PC-3 (cell line): ENCODE results near the gene VIM. TPM values are rescaled to one million over a fixed set of nuclear protein-coding genes. Genes with fewer than 3 reads are reported as not detected.

Source experiments
- ATAC-seq: fragments of 200-7000 bp; cut with Tn5 transposase; 2 replicates; pipeline ENCODE4 v1.9.1; 2020; ENCODE audit warnings: mild to moderate bottlenecking, moderate library complexity
- BruUV-seq: library from RNA; stranded (reverse); fragments of 400-500 nt; replicated peaks from 2 replicates; lab custom pipeline; 2021; lab: Mats Ljungman, UMichigan
- CTCF ChIA-PET: fragments of 300-600 bp; sonication (Branson Sonifier 250); formaldehyde crosslinking; loops from one replicate; lab custom pipeline; 2022; ENCODE audit warnings: antibody characterized with exemption; lab: Charles Lee
- POLR2A ChIA-PET: fragments of 300-600 bp; sonication (Branson Sonifier 250); formaldehyde crosslinking; loops from one replicate; lab custom pipeline; 2022; ENCODE audit warnings: antibody characterized with exemption; ENCODE audit not compliant: unreplicated experiment; lab: Charles Lee
- DNase-seq: peaks from one replicate; pipeline ENCODE4 v3.0.0-alpha.2; 2015
- H2AFZ ChIP-seq: fragments of 300-600 bp; sonication (generic); 2 replicates; pipeline ENCODE4 v1.6.0; 2016; ENCODE audit warnings: antibody characterized with exemption, low read length
- H3F3A ChIP-seq: fragments of 300-600 bp; sonication (generic); one replicate; pipeline ENCODE4 v1.6.0; 2017; ENCODE audit warnings: antibody characterized with exemption, low read length, control low read depth, mild to moderate bottlenecking; ENCODE audit not compliant: unreplicated experiment
- H3K27ac ChIP-seq: fragments of 300-600 bp; sonication (generic); 2 replicates; pipeline ENCODE4 v1.5.1; 2016; ENCODE audit warnings: mild to moderate bottlenecking, low read length
- H3K27me3 ChIP-seq: fragments of 300-600 bp; sonication (generic); 2 replicates; pipeline ENCODE4 v1.6.1; 2016; ENCODE audit warnings: low read length, mixed read lengths
- H3K36me3 ChIP-seq: fragments of 300-600 bp; sonication (generic); 2 replicates; pipeline ENCODE4 v1.6.1; 2016; ENCODE audit warnings: low read depth, mixed run types, low read length, mixed read lengths
- H3K4me1 ChIP-seq: fragments of 300-600 bp; sonication (generic); 2 replicates; pipeline ENCODE4 v1.5.1; 2016; ENCODE audit warnings: low read length; ENCODE audit not compliant: insufficient read depth
- H3K4me2 ChIP-seq: fragments of 300-600 bp; sonication (generic); 2 replicates; pipeline ENCODE4 v1.6.0; 2016; ENCODE audit warnings: low read length
- H3K4me3 ChIP-seq: fragments of 300-600 bp; sonication (generic); 2 replicates; pipeline ENCODE4 v1.5.1; 2016; ENCODE audit warnings: mild to moderate bottlenecking, low read length, mixed read lengths
- H3K79me2 ChIP-seq: fragments of 300-600 bp; sonication (generic); 2 replicates; pipeline ENCODE4 v1.6.1; 2017; ENCODE audit warnings: low read length, mixed read lengths
- H3K9ac ChIP-seq: fragments of 300-600 bp; sonication (generic); 2 replicates; pipeline ENCODE4 v1.6.0; 2016; ENCODE audit warnings: mild to moderate bottlenecking, low read length
- H3K9me2 ChIP-seq: fragments of 300-600 bp; sonication (generic); replicated peaks from 2 replicates; pipeline ENCODE4 v1.6.1; 2016; ENCODE audit warnings: mixed run types, low read length, mixed read lengths
- H3K9me3 ChIP-seq: fragments of 300-600 bp; sonication (generic); 2 replicates; pipeline ENCODE4 v1.6.1; 2016; ENCODE audit warnings: low read length, mixed read lengths
- H4K20me1 ChIP-seq: fragments of 300-600 bp; sonication (generic); 2 replicates; pipeline ENCODE4 v1.6.1; 2016; ENCODE audit warnings: low read length, mixed read lengths
- EZH2 ChIP-seq: fragments of 300-600 bp; sonication (generic); IDR thresholded peaks from one replicate; pipeline ENCODE4 v1.6.1; 2017; ENCODE audit warnings: antibody characterized with exemption, mild to moderate bottlenecking, low read length; ENCODE audit not compliant: unreplicated experiment
- EZH2phosphoT487 ChIP-seq: fragments of 300-600 bp; sonication (generic); IDR thresholded peaks from 2 replicates; pipeline ENCODE4 v1.6.1; 2018; ENCODE audit warnings: mild to moderate bottlenecking, antibody characterized with exemption, low read length, borderline replicate concordance
- intact Hi-C: fragments of 100-400 bp; cut with micrococcal nuclease; formaldehyde crosslinking; loops from 2 replicates; pipeline ENCODE4 v1.9.0; 2023
- total RNA-seq: library from RNA; depleted of rRNA; stranded (reverse); fragments of >200 nt; gene quantifications from 2 replicates; pipeline ENCODE4 v1.2.3, GENCODE V29; 2014
- TF ChIP-seq, protein P1 (sequence below): fragments of 300-600 bp; sonication (generic); conservative IDR thresholded peaks from 2 replicates; pipeline ENCODE4 v1.5.1; 2017; ENCODE audit warnings: antibody characterized with exemption, low read depth, mild to moderate bottlenecking, low read length

The VIM gene
- total RNA-seq, 1 experiment from 2014 or later, result 469 TPM

- POLR2A ChIA-PET, result no interaction called here
- intact Hi-C loops, result no loop called here
- no peaks in the 10 kb centered on the region for H3K9me2 ChIP-seq
- no peaks in the 10 kb centered on the region for H3K27me3 ChIP-seq
- CTCF ChIA-PET, result no interaction called here
- TF ChIP-seq EZH2 (no peak), EZH2phosphoT487 (no peak)
- TF ChIP-seq, protein P1, sequence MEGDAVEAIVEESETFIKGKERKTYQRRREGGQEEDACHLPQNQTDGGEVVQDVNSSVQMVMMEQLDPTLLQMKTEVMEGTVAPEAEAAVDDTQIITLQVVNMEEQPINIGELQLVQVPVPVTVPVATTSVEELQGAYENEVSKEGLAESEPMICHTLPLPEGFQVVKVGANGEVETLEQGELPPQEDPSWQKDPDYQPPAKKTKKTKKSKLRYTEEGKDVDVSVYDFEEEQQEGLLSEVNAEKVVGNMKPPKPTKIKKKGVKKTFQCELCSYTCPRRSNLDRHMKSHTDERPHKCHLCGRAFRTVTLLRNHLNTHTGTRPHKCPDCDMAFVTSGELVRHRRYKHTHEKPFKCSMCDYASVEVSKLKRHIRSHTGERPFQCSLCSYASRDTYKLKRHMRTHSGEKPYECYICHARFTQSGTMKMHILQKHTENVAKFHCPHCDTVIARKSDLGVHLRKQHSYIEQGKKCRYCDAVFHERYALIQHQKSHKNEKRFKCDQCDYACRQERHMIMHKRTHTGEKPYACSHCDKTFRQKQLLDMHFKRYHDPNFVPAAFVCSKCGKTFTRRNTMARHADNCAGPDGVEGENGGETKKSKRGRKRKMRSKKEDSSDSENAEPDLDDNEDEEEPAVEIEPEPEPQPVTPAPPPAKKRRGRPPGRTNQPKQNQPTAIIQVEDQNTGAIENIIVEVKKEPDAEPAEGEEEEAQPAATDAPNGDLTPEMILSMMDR, result no peak
- ATAC-seq, result no peak
- H3K27ac ChIP-seq, result no peak overlapping the region
- DNase-seq, result no peak
- peaks cover 18% of the 10 kb centered on the region for H3K4me1 ChIP-seq
- H3K36me3 ChIP-seq, result no peaks in the 10 kb centered on the region
- no peaks in the 10 kb centered on the region for H3K9me3 ChIP-seq
- no peak overlapping the region for H2AFZ ChIP-seq
- H3K9ac ChIP-seq, result no peak overlapping the region
- no peaks in the 10 kb centered on the region for H3K79me2 ChIP-seq
- no peak overlapping the region for H3K4me3 ChIP-seq
- no peak overlapping the region for H3K4me2 ChIP-seq
- no peaks in the 10 kb centered on the region for H4K20me1 ChIP-seq
- no TSS peak for BruUV-seq
- H3F3A ChIP-seq, result no peaks in the 10 kb centered on the region
Observed at GRCh38 chr10:17222329-17222728, 5.7 kb upstream of the VIM start.

GRCh38 chr10:17225808-17226207 is 2.2 kb upstream of the VIM start:
- ATAC-seq, result no peak
- Histone ChIP-seq H3K9me3 (no peaks in the 10 kb centered on the region), H3K4me2 (no peak overlapping the region), H4K20me1 (no peaks in the 10 kb centered on the region), H3K27me3 (no peaks in the 10 kb centered on the region), H3K4me1 (peaks cover 14% of the 10 kb centered on the region), H3F3A (no peaks in the 10 kb centered on the region), H3K36me3 (peaks cover 5% of the 10 kb centered on the region; the same call in 1 of the 2 replicates), H2AFZ (no peak overlapping the region), H3K79me2 (peaks cover 16% of the 10 kb centered on the region), H3K27ac (no peak overlapping the region), H3K9ac (no peak overlapping the region), H3K9me2 (no peaks in the 10 kb centered on the region), H3K4me3 (no peak overlapping the region)
- intact Hi-C loops, result loop anchor here (5.0 kb wide), 1 partner anchor 149 kb away; no protein-coding TSS in a partner anchor
- ChIA-PET CTCF (no interaction called here), POLR2A (no interaction called here)
- no TSS peak for BruUV-seq
- TF ChIP-seq EZH2phosphoT487, result no peak
- TF ChIP-seq, protein P1, result no peak
- TF ChIP-seq EZH2, result no peak
- DNase-seq, result no peak

DNA sequence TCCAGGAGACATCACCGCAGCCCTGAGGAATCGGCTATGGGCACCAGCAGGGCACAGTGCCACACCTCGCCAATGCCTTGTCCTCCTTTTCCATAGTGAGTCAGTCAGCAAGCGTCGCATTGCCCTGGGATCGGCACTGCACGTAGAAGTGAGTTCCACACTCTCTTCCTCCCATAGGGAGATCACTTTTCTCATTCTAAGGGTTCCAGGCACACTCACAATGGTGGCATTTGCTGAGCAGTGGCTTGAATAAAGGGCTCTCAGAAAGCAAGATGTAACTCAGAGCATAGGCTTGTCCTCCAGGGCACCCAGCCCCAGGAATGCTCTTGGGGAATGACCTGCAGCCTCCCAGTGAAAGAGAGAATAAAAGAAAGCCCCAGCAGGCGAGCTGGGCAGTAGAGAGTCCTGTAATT is 1.1 kb upstream of the VIM start:
- H3K27me3 ChIP-seq, result no peaks in the 10 kb centered on the region
- peak overlapping the region; percentile 92; the same call in 1 of the 2 replicates for H3K27ac ChIP-seq
- peaks cover 9% of the 10 kb centered on the region for H4K20me1 ChIP-seq
- ChIA-PET CTCF (no interaction called here), POLR2A (no interaction called here)
- H3K79me2 ChIP-seq, result peaks cover 27% of the 10 kb centered on the region
- peaks cover 15% of the 10 kb centered on the region for H3K36me3 ChIP-seq
- no peaks in the 10 kb centered on the region for H3K9me2 ChIP-seq
- ATAC-seq, result no peak
- DNase-seq, result no peak
- H3K4me2 ChIP-seq, result peak overlapping the region; percentile 83; the same call in 1 of the 2 replicates
- peaks cover 10% of the 10 kb centered on the region for H3K4me1 ChIP-seq
- no peaks in the 10 kb centered on the region for H3F3A ChIP-seq
- no peaks in the 10 kb centered on the region for H3K9me3 ChIP-seq
- no peak overlapping the region for H3K4me3 ChIP-seq
- H2AFZ ChIP-seq, result no peak overlapping the region
- TF ChIP-seq EZH2 (no peak), EZH2phosphoT487 (no peak)
- TF ChIP-seq, protein P1, result no peak
- BruUV-seq, result no TSS peak
- intact Hi-C loops, result loop anchor here (5.0 kb wide), 1 partner anchor 150 kb away; no protein-coding TSS in a partner anchor
- H3K9ac ChIP-seq, result no peak overlapping the region
